Mesothelial cell of epicardium (in vitro differentiated cells): ENCODE results near the gene KRTAP10-7. TPM values are rescaled to one million over a fixed set of nuclear protein-coding genes. Genes with fewer than 3 reads are reported as not detected.
A peak's percentile ranks its signal among the peaks of the same experiment; 100 is the strongest.
"Not testable (repeated sequence)": the region's sequence is repeated elsewhere in the genome, so short reads cannot be mapped to it uniquely, and the experiment has no call there.

Experiments
- DNase-seq, 2 experiments: peaks; one replicate each; pipeline ENCODE4 v3.0.0; 2021; ENCODE audit warnings: low spot score in 2 of 2; ENCODE audit not compliant: unreplicated experiment in 2 of 2
- H3K27ac Mint-ChIP-seq: 2 replicates; pipeline ENCODE4 v1.8.0; 2021; ENCODE audit warnings: mixed read lengths
- H3K27me3 Mint-ChIP-seq: 2 replicates; pipeline ENCODE4 v1.8.0; 2021; ENCODE audit warnings: low read depth, mixed read lengths
- H3K36me3 Mint-ChIP-seq: 2 replicates; pipeline ENCODE4 v1.8.0; 2021; ENCODE audit warnings: mixed read lengths
- H3K4me1 Mint-ChIP-seq: 2 replicates; pipeline ENCODE4 v1.8.0; 2021; ENCODE audit warnings: mixed read lengths
- H3K4me3 Mint-ChIP-seq: 2 replicates; pipeline ENCODE4 v1.8.0; 2021; ENCODE audit warnings: mild to moderate bottlenecking, moderate library complexity, mixed read lengths
- H3K9me3 Mint-ChIP-seq: 2 replicates; pipeline ENCODE4 v1.8.0; 2021; ENCODE audit warnings: mixed read lengths
- CTCF ChIP-seq: fragments of 200-600 bp; sonication (generic); IDR thresholded peaks from one replicate; pipeline ENCODE4 v1.5.0; 2021; ENCODE audit warnings: antibody characterized with exemption; ENCODE audit not compliant: unreplicated experiment
- total RNA-seq: library from RNA; stranded (reverse); gene quantifications from 3 replicates; pipeline ENCODE4 v1.2.1, GENCODE V29; 2021

The KRTAP10-7 gene
- total RNA-seq, 1 donor from 2014 or later, result not detected

GRCh38 chr21:44585892-44586291 lies 14.5 kb upstream of the KRTAP10-7 start:
- TF ChIP-seq CTCF, result no peak
- Mint-ChIP-seq H3K27ac (no peak overlapping the region), H3K4me3 (no peak overlapping the region), H3K27me3 (peaks cover 24% of the 10 kb centered on the region), H3K4me1 (peaks cover 8% of the 10 kb centered on the region), H3K9me3 (peaks cover 23% of the 10 kb centered on the region), H3K36me3 (no peaks in the 10 kb centered on the region)
- no peak for DNase-seq

- H3K9me3 Mint-ChIP-seq, result peaks cover 16% of the 10 kb centered on the region
- no peak overlapping the region for H3K4me3 Mint-ChIP-seq
- H3K4me1 Mint-ChIP-seq, result peaks cover 10% of the 10 kb centered on the region
- no peak for DNase-seq
- peaks cover 20% of the 10 kb centered on the region for H3K27me3 Mint-ChIP-seq
- no peak overlapping the region for H3K27ac Mint-ChIP-seq
- no peaks in the 10 kb centered on the region for H3K36me3 Mint-ChIP-seq
- TF ChIP-seq CTCF, result no peak
Observed at GRCh38 chr21:44589094-44589493, 11.3 kb upstream of the KRTAP10-7 start.

- Mint-ChIP-seq H3K4me3 (no peak overlapping the region), H3K9me3 (peaks cover 16% of the 10 kb centered on the region), H3K36me3 (no peaks in the 10 kb centered on the region), H3K27ac (no peak overlapping the region), H3K4me1 (peaks cover 14% of the 10 kb centered on the region), H3K27me3 (peaks cover 18% of the 10 kb centered on the region)
- peak in 1 of 2 experiments; percentile 31 for DNase-seq
- no peak for TF ChIP-seq CTCF
Observed at GRCh38 chr21:44589586-44590305, 10.7 kb upstream of the KRTAP10-7 start.

GRCh38 chr21:44590311-44590721 lies 10.1 kb upstream of the KRTAP10-7 start:
- Mint-ChIP-seq H3K9me3 (peaks cover 15% of the 10 kb centered on the region), H3K27me3 (peaks cover 15% of the 10 kb centered on the region), H3K27ac (no peak overlapping the region), H3K36me3 (no peaks in the 10 kb centered on the region), H3K4me3 (no peak overlapping the region), H3K4me1 (peaks cover 15% of the 10 kb centered on the region)
- no peak for TF ChIP-seq CTCF
- peak in 1 of 2 experiments; percentile 34 for DNase-seq

- Mint-ChIP-seq H3K9me3 (peaks cover 11% of the 10 kb centered on the region), H3K27me3 (peaks cover 11% of the 10 kb centered on the region), H3K4me1 (peaks cover 15% of the 10 kb centered on the region)
- not testable (repeated sequence) for H3K4me3 Mint-ChIP-seq, H3K27ac Mint-ChIP-seq, H3K36me3 Mint-ChIP-seq
- peak in 1 of 2 experiments; percentile 34 for DNase-seq
Observed at GRCh38 chr21:44590897-44591800, 9.2 kb upstream of the KRTAP10-7 start.

GRCh38 chr21:44591801-44592130 lies 8.6 kb upstream of the KRTAP10-7 start:
- peaks cover 15% of the 10 kb centered on the region for H3K4me1 Mint-ChIP-seq
- H3K27me3 Mint-ChIP-seq, H3K4me3 Mint-ChIP-seq, H3K9me3 Mint-ChIP-seq, H3K36me3 Mint-ChIP-seq, H3K27ac Mint-ChIP-seq: not testable (repeated sequence)
- DNase-seq, result peak in 1 of 2 experiments; percentile 22
